AG04450 (cell line): ENCODE results near the gene PHACTR4. TPM values are rescaled to one million over a fixed set of nuclear protein-coding genes. Genes with fewer than 3 reads are reported as not detected.
"Not testable (repeated sequence)": the region's sequence is repeated elsewhere in the genome, so short reads cannot be mapped to it uniquely, and the experiment has no call there.

Experiments
- CTCF ChIA-PET: fragments of 300-600, 350-600 bp; formaldehyde crosslinking; extraction: SDS; loops from one replicate; lab custom pipeline; 2022; ENCODE audit warnings: antibody characterized with exemption, inconsistent platforms; lab: Charles Lee
- POLR2A ChIA-PET: fragments of 350-600 bp; formaldehyde crosslinking; extraction: SDS; loops from one replicate; lab custom pipeline; 2021; ENCODE audit warnings: antibody characterized with exemption, inconsistent platforms; lab: Yijun Ruan, JAX
- DNase-seq: peaks from one replicate; pipeline ENCODE4 v3.0.0-alpha.2; 2011; ENCODE audit warnings: low read depth, low spot score
- H3K27ac ChIP-seq: one replicate; pipeline ENCODE4 v1.5.1; 2012; ENCODE audit warnings: low read depth, low read length, control low read depth
- H3K27me3 ChIP-seq: one replicate; pipeline ENCODE4 v1.6.0; 2012; ENCODE audit warnings: low read length; ENCODE audit not compliant: control insufficient read depth, insufficient read depth
- H3K4me3 ChIP-seq: 2 replicates; pipeline ENCODE4 v1.5.1; 2011; ENCODE audit warnings: mild to moderate bottlenecking, low read depth, low read length, control low read depth
- H3K9me3 ChIP-seq: 2 replicates; pipeline ENCODE4 v1.5.1; 2012; ENCODE audit warnings: low read length; ENCODE audit not compliant: control insufficient read depth, insufficient read depth
- polyA plus RNA-seq: library from polyadenylated mRNA; depleted of rRNA; stranded (reverse); fragments of >200 nt; gene quantifications from 2 replicates; pipeline ENCODE4 v1.2.3, GENCODE V29; 2011
- TF ChIP-seq, protein P1 (sequence below): IDR thresholded peaks from 2 replicates; pipeline ENCODE4 v1.5.1; 2011; ENCODE audit warnings: low read depth, low read length, control low read depth, inconsistent platforms

The PHACTR4 gene
- polyA plus RNA-seq, 1 experiment = 12.3 TPM

DNA sequence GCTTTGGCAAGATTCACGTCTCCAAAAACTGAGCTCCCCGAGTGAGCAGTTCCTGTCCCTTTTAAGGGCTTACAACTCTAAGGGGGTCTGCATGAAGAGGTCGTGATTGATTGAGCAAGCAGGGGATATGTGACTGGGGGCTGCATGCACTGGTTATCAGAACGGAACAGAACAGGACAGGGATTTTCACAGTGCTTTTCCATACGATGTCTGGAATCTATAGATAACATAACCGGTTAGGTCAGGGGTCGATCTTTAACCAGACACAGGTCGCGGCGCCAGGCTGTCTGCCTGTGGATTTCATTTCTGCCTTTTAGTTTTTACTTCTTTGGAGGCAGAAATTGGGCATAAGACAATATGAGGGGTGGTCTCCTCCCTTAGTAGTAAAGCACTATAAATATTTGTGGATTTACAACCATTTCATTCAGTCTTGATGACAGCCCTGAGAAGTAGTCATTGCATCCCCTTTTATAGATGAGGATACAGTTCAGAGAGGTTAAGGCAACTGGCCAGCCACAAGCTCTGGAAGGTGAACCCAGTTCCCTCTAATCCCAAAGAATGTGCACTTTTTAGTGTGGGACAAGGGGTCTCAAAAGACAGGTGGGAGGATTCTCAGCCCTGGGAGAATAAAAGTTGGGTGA lies 155.6 kb downstream of the PHACTR4 start:
- ChIA-PET CTCF (interaction anchor here (0.6 kb wide), 1 partner anchor 11 kb away, joined by 3 read pairs; no protein-coding TSS in a partner anchor), POLR2A (interaction anchor here (0.5 to 1.3 kb wide), 3 partner anchors 41 to 182 kb away, joined by 3 to 4 read pairs (median 3); no protein-coding TSS in a partner anchor)
- not testable (repeated sequence) for H3K27me3 ChIP-seq, DNase-seq, H3K4me3 ChIP-seq, H3K9me3 ChIP-seq, H3K27ac ChIP-seq

DNA sequence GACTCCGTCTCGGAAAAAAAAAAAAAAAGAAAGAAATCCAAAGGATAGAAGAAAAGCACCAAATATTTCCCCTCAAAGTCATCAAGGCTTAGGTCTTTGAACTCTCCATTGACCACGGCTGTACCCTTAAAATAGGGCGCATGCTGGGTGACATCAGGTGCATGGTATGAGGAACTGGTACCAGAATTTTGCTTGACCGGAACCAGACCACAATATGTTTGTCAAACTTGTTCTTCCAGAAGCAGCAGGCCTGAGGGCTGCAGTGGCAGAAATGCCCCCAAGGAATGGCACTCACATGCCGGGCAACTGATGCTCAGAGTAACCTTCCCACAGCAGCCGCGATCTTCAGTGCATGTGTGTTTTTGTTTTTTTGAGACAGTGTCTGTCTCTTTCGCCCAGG lies 157.3 kb downstream of the PHACTR4 start:
- TF ChIP-seq, protein P1, sequence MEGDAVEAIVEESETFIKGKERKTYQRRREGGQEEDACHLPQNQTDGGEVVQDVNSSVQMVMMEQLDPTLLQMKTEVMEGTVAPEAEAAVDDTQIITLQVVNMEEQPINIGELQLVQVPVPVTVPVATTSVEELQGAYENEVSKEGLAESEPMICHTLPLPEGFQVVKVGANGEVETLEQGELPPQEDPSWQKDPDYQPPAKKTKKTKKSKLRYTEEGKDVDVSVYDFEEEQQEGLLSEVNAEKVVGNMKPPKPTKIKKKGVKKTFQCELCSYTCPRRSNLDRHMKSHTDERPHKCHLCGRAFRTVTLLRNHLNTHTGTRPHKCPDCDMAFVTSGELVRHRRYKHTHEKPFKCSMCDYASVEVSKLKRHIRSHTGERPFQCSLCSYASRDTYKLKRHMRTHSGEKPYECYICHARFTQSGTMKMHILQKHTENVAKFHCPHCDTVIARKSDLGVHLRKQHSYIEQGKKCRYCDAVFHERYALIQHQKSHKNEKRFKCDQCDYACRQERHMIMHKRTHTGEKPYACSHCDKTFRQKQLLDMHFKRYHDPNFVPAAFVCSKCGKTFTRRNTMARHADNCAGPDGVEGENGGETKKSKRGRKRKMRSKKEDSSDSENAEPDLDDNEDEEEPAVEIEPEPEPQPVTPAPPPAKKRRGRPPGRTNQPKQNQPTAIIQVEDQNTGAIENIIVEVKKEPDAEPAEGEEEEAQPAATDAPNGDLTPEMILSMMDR = no peak
- POLR2A ChIA-PET = no interaction called here
- Histone ChIP-seq H3K27me3 (no peaks in the 10 kb centered on the region), H3K27ac (no peak overlapping the region), H3K9me3 (no peaks in the 10 kb centered on the region; the same call in 1 of the 2 replicates), H3K4me3 (no peak overlapping the region)
- DNase-seq = no peak
- CTCF ChIA-PET = no interaction called here

DNA sequence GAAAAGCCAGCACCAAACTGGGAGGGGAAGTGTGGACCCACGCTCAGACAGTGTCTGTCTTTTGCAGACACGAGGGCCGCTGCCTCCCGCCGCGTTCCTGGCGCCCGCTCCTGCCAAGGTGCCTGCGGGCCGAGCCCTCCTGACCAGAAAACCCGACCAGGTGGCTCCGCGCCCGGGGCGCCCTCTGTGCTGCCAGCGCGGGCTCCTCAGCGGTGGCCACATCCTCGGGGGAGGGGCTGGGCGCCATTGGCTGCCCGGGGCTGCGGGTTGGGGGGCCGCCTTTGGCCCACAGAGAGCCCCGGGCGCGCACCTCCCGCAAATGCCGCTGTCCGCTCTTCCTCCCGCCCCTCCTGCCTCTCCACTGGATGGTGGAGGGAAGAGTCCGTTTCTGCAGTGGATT lies 160.9 kb downstream of the PHACTR4 start:
- DNase-seq = no peak
- no peaks in the 10 kb centered on the region for H3K27me3 ChIP-seq
- H3K4me3 ChIP-seq = no peak overlapping the region
- ChIA-PET POLR2A (interaction anchor here (0.6 kb wide), 1 partner anchor 51 kb away, joined by 4 read pairs; no protein-coding TSS in a partner anchor), CTCF (interaction anchor here (0.6 kb wide), 1 partner anchor 27 kb away, joined by 3 read pairs; no protein-coding TSS in a partner anchor)
- no peaks in the 10 kb centered on the region; the same call in 1 of the 2 replicates for H3K9me3 ChIP-seq
- H3K27ac ChIP-seq = no peak overlapping the region
- TF ChIP-seq, protein P1 = no peak

DNA sequence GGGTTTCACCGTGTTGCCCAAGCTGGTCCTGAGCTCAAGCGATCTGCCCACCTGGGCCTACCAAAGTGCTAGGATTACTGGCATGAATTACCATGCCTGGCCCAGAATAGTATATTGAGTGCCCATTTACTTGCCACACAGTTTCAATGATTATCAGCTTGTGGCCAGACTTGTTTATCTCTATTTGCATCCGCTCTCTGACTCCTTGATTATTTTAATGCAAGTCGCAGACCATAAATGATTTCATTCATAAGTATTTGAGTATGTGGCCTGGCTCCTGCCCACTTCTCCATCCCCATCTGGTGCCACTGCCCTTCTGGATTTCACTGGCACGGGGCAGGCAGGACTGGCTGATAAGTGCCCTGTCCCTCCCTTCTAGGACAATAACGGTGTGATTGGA lies 165.1 kb downstream of the PHACTR4 start:
- no peaks in the 10 kb centered on the region for H3K27me3 ChIP-seq
- H3K27ac ChIP-seq = no peak overlapping the region
- POLR2A ChIA-PET = interaction anchor here (0.5 kb wide), 1 partner anchor 76 kb away, joined by 6 read pairs; no protein-coding TSS in a partner anchor
- CTCF ChIA-PET = interaction anchor here (0.6 kb wide), 1 partner anchor 134 kb away, joined by 4 read pairs; no protein-coding TSS in a partner anchor
- no peak overlapping the region for H3K4me3 ChIP-seq
- no peaks in the 10 kb centered on the region; the same call in 1 of the 2 replicates for H3K9me3 ChIP-seq
- TF ChIP-seq, protein P1 = no peak
- no peak for DNase-seq

- no peak for DNase-seq
- POLR2A ChIA-PET = no interaction called here
Observed at GRCh38 chr1:28535180-28535579, 165.6 kb downstream of the PHACTR4 start.

More at GRCh38 chr1:28535180-28535579, 165.6 kb downstream of the PHACTR4 start:
- Histone ChIP-seq H3K4me3 (no peak overlapping the region), H3K27ac (no peak overlapping the region), H3K9me3 (no peaks in the 10 kb centered on the region; the same call in 1 of the 2 replicates), H3K27me3 (no peaks in the 10 kb centered on the region)
- CTCF ChIA-PET = interaction anchor here (0.6 kb wide), 1 partner anchor 135 kb away, joined by 4 read pairs; no protein-coding TSS in a partner anchor
- TF ChIP-seq, protein P1 = no peak
